A673 (cell line): ENCODE measurements around the gene CENPO.

Experiments used
- CTCF ChIP-seq: fragments of 300-800, 200-600 bp; sonication (generic); conservative IDR thresholded peaks from 2 replicates; pipeline ENCODE4 v1.5.1; 2017; ENCODE audit warnings: low read depth, mild to moderate bottlenecking, antibody characterized with exemption, low read length, moderate library complexity, mixed read lengths
- EZH2 ChIP-seq: fragments of 200-600 bp; sonication (generic); IDR thresholded peaks from 2 replicates; pipeline ENCODE4 v1.6.1; 2017; ENCODE audit warnings: borderline replicate concordance, low read depth, mild to moderate bottlenecking, mixed read lengths, antibody characterized with exemption, low read length; ENCODE audit not compliant: poor library complexity, severe bottlenecking

DNA sequence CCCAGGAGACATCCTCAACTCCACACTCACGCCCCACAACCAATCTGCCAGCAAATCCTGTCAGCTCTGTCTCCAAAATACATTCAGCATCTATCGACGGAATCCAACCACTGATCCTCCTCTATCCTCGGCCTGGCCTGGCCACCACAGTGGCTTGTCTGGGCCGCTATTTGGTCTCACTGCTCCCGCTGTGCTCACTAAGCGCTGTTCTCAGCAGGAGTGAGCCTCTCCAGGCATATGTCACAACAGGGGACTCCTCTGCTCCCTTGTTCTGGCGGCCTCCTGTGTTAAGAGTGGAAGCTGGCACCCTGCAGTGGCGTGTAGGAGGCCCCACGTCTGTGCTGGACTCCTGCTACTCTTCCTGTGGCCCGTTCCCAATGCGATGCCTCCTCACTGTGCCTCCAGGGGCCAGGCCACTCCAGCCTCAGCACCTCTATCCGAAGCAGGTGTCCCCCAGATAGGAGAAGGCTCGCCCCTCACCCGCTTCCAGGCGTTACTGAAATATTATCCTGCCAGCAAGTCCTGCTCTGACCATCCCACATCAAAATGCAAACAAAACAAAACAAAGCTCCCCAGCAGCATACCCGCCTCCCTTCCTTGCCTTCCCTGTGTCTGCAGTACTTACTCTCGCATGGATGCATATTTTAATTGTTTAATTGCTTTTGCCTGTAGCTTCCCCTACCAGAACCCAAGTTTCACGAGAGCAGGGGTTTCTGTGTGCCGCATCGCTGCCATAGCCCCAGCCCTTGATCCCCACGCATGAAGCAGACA is 39.9 kb downstream of the CENPO start:
- TF ChIP-seq CTCF = no peak
- TF ChIP-seq EZH2 = no peak
